IMR-90 (cell line): Measurements from ENCODE around the gene GJC3. TPM values are rescaled to one million over a fixed set of nuclear protein-coding genes. Genes with fewer than 3 reads are reported as not detected.
"Not testable (repeated sequence)": the region's sequence is repeated elsewhere in the genome, so short reads cannot be mapped to it uniquely, and the experiment has no call there.

Source experiments
- ATAC-seq: fragments of 200-7000 bp; cut with Tn5 transposase; 2 replicates; pipeline ENCODE4 v1.9.1; 2020; ENCODE audit warnings: low read depth, mild to moderate bottlenecking, moderate library complexity
- BruUV-seq: library from RNA; stranded (reverse); fragments of 400-500 nt; replicated peaks from 2 replicates; lab custom pipeline; 2021; lab: Mats Ljungman, UMichigan
- CTCF ChIA-PET: fragments of 300-600 bp; formaldehyde crosslinking; extraction: SDS; loops from one replicate; lab custom pipeline; 2021; ENCODE audit warnings: antibody characterized with exemption; lab: Yijun Ruan, JAX
- POLR2A ChIA-PET: fragments of 300-600 bp; sonication (Branson Sonifier 250); formaldehyde crosslinking; loops from one replicate; lab custom pipeline; 2022; ENCODE audit warnings: antibody characterized with exemption; ENCODE audit not compliant: unreplicated experiment; lab: Charles Lee
- DNase-seq: peaks from one replicate; pipeline ENCODE4 v3.0.0; 2013
- H2AFZ ChIP-seq: replicated peaks from 2 replicates; pipeline ENCODE3; 2013; ENCODE audit warnings: low read length, mild to moderate bottlenecking; ENCODE audit not compliant: poor library complexity
- H2AK5ac ChIP-seq: 2 replicates; pipeline ENCODE4 v1.6.1; 2013; ENCODE audit warnings: low read depth, low read length, inconsistent platforms
- H2AK9ac ChIP-seq: replicated peaks from 2 replicates; pipeline ENCODE3; 2013; ENCODE audit warnings: mild to moderate bottlenecking, low read depth, low read length, moderate library complexity; ENCODE audit not compliant: poor library complexity
- H2BK120ac ChIP-seq: 2 replicates; pipeline ENCODE4 v1.6.1; 2013; ENCODE audit warnings: low read depth, low read length, inconsistent platforms
- H2BK15ac ChIP-seq: 3 replicates; pipeline ENCODE4 v1.6.1; 2013; ENCODE audit warnings: low read depth, low read length, inconsistent platforms
- H2BK20ac ChIP-seq: 2 replicates; pipeline ENCODE4 v1.6.1; 2013; ENCODE audit warnings: low read depth, mild to moderate bottlenecking, inconsistent platforms, low read length, moderate library complexity
- H2BK5ac ChIP-seq: 2 replicates; pipeline ENCODE4 v1.6.1; 2013; ENCODE audit warnings: mild to moderate bottlenecking, low read depth, low read length, inconsistent platforms; ENCODE audit not compliant: poor library complexity, severe bottlenecking
- H3K14ac ChIP-seq: replicated peaks from 2 replicates; pipeline ENCODE4 v1.6.1; 2013; ENCODE audit warnings: low read depth, low read length, inconsistent platforms
- H3K18ac ChIP-seq: 2 replicates; pipeline ENCODE4 v1.6.1; 2013; ENCODE audit warnings: low read depth, low read length, control low read depth
- H3K23ac ChIP-seq: 2 replicates; pipeline ENCODE4 v1.6.1; 2013; ENCODE audit warnings: low read depth, low read length, inconsistent platforms
- H3K27ac ChIP-seq: 2 replicates; pipeline ENCODE4 v1.5.1; 2013; ENCODE audit warnings: mild to moderate bottlenecking, control low read depth, low read length; ENCODE audit not compliant: insufficient read depth
- H3K27me3 ChIP-seq: 2 replicates; pipeline ENCODE4 v1.6.1; 2013; ENCODE audit warnings: low read length; ENCODE audit not compliant: control insufficient read depth, insufficient read depth
- H3K36me3 ChIP-seq: 2 replicates; pipeline ENCODE4 v1.6.1; 2013; ENCODE audit warnings: low read length, mixed read lengths; ENCODE audit not compliant: control insufficient read depth, insufficient read depth
- H3K4ac ChIP-seq: 2 replicates; pipeline ENCODE4 v1.6.1; 2013; ENCODE audit warnings: low read depth, low read length, inconsistent platforms
- H3K4me1 ChIP-seq: 2 replicates; pipeline ENCODE4 v1.6.1; 2013; ENCODE audit warnings: low read length, mixed read lengths; ENCODE audit not compliant: control insufficient read depth, insufficient read depth
- H3K4me2 ChIP-seq: 2 replicates; pipeline ENCODE4 v1.6.1; 2013; ENCODE audit warnings: low read depth, mild to moderate bottlenecking, control low read depth, low read length, moderate library complexity
- H3K4me3 ChIP-seq: 2 replicates; pipeline ENCODE4 v1.5.1; 2013; ENCODE audit warnings: low read depth, mild to moderate bottlenecking, control low read depth, low read length, moderate library complexity; ENCODE audit not compliant: insufficient read depth
- H3K56ac ChIP-seq: 2 replicates; pipeline ENCODE4 v1.6.1; 2013; ENCODE audit warnings: low read length, inconsistent platforms; ENCODE audit not compliant: insufficient read depth; ENCODE audit errors: extremely low read depth
- H3K79me1 ChIP-seq, 2 experiments: 2 replicates each; pipeline ENCODE4 v1.6.1; 2013; ENCODE audit warnings: low read length in 2 of 2, inconsistent platforms in 1 of 2, low read depth in 1 of 2
- H3K9ac ChIP-seq: 2 replicates; pipeline ENCODE4 v1.6.1; 2013; ENCODE audit warnings: low read depth, low read length, control low read depth
- H3K9me1 ChIP-seq: 2 replicates; pipeline ENCODE4 v1.6.1; 2013; ENCODE audit warnings: low read length, inconsistent platforms; ENCODE audit not compliant: insufficient read depth
- H3K9me3 ChIP-seq: 2 replicates; pipeline ENCODE4 v1.6.1; 2013; ENCODE audit warnings: low read length; ENCODE audit not compliant: control insufficient read depth, insufficient read depth
- H4K20me1 ChIP-seq: 2 replicates; pipeline ENCODE4 v1.6.1; 2013; ENCODE audit warnings: low read length, inconsistent platforms; ENCODE audit not compliant: insufficient read depth
- H4K5ac ChIP-seq: 2 replicates; pipeline ENCODE4 v1.6.1; 2013; ENCODE audit warnings: mild to moderate bottlenecking, low read depth, low read length, control low read depth
- H4K8ac ChIP-seq, 2 experiments: 2 replicates each; pipeline ENCODE4 v1.6.1; 2013; ENCODE audit warnings: low read depth in 2 of 2, low read length in 2 of 2, control low read depth in 1 of 2, inconsistent platforms in 1 of 2
- H4K91ac ChIP-seq: 2 replicates; pipeline ENCODE4 v1.6.1; 2013; ENCODE audit warnings: low read depth, low read length, inconsistent platforms; ENCODE audit not compliant: insufficient read depth
- WGBS, 2 experiments: methylation state at CpG; one replicate each; pipeline versions ENCODE4 v1.1.5 to v1.1.7; 2013; ENCODE audit warnings: missing lambda C conversion rate in 2 of 2; ENCODE audit not compliant: insufficient read length in 1 of 2; ENCODE audit errors: extremely low coverage in 2 of 2; 5-methylcytosine and 5-hydroxymethylcytosine counted together
- dilution Hi-C: fragments of 300-500 bp; cut with HindIII; formaldehyde crosslinking; loops from one replicate; pipeline ENCODE4 v1.14.3; 2018; ENCODE audit warnings: low sequenced_read_pairs; ENCODE audit not compliant: unreplicated experiment
- in situ Hi-C: fragments of 300-500 bp; cut with MboI; formaldehyde crosslinking; loops from 3 replicates; pipeline ENCODE4 v1.14.3; 2019; ENCODE audit warnings: low sequenced_read_pairs, inconsistent platforms, mixed read lengths
- intact Hi-C: fragments of 100-400 bp; cut with micrococcal nuclease; formaldehyde crosslinking; loops from 2 replicates; pipeline ENCODE4 v1.10.0; 2022
- polyA plus RNA-seq, 3 experiments: library from polyadenylated mRNA; depleted of rRNA; stranded (reverse); fragments of >200 nt; gene quantifications; 2 replicates each; pipeline ENCODE4 v1.2.3, GENCODE V29; 2012; ENCODE audit warnings: low replicate concordance in 1 of 3
- total RNA-seq: library from RNA; depleted of rRNA; stranded (reverse); fragments of >200 nt; gene quantifications from 2 replicates; pipeline ENCODE4 v1.2.3, GENCODE V29; 2012

The GJC3 gene
- total and polyA plus RNA-seq, 2 of the 4 experiments (the other 2 are of a cell fraction) = not detected

- H4K91ac ChIP-seq, H3K14ac ChIP-seq, H4K8ac ChIP-seq, H3K23ac ChIP-seq, H3K4ac ChIP-seq, H2BK15ac ChIP-seq, H3K27me3 ChIP-seq, H3K9me1 ChIP-seq, H3K4me3 ChIP-seq, dilution Hi-C loops, H2AK5ac ChIP-seq, H3K9ac ChIP-seq, H3K4me1 ChIP-seq, H2BK120ac ChIP-seq, H2BK5ac ChIP-seq, in situ Hi-C loops, H3K36me3 ChIP-seq, ATAC-seq, H2AK9ac ChIP-seq, H3K27ac ChIP-seq, H2BK20ac ChIP-seq, H3K79me1 ChIP-seq, H3K18ac ChIP-seq, H3K9me3 ChIP-seq, H4K5ac ChIP-seq, H3K56ac ChIP-seq, DNase-seq, BruUV-seq, H3K4me2 ChIP-seq, POLR2A ChIA-PET, H2AFZ ChIP-seq, H4K20me1 ChIP-seq, CTCF ChIA-PET: not testable (repeated sequence)
- WGBS, 2 experiments = no CpG with 5 or more reads among the region's 2 CpGs
- intact Hi-C loops = loop anchor here (10.0 kb wide), 1 partner anchor 256 kb away; no protein-coding TSS in a partner anchor
Measured at GRCh38 chr7:99890348-99890747, 39.1 kb downstream of the GJC3 start.

- H3K23ac ChIP-seq, H3K27me3 ChIP-seq, H3K9me1 ChIP-seq, H3K79me1 ChIP-seq, BruUV-seq, H3K56ac ChIP-seq, H2BK5ac ChIP-seq, H3K18ac ChIP-seq, H2AFZ ChIP-seq, CTCF ChIA-PET, H3K9ac ChIP-seq, H4K91ac ChIP-seq, H3K4me1 ChIP-seq, dilution Hi-C loops, H2AK9ac ChIP-seq, DNase-seq, H4K20me1 ChIP-seq, H3K4me3 ChIP-seq, H3K36me3 ChIP-seq, H3K27ac ChIP-seq, intact Hi-C loops, H3K14ac ChIP-seq, H2BK120ac ChIP-seq, H2BK15ac ChIP-seq, H3K4me2 ChIP-seq, ATAC-seq, H2AK5ac ChIP-seq, in situ Hi-C loops, H3K9me3 ChIP-seq, POLR2A ChIA-PET, H4K5ac ChIP-seq, H4K8ac ChIP-seq, H2BK20ac ChIP-seq, H3K4ac ChIP-seq: not testable (repeated sequence)
- WGBS, 2 experiments = no CpG with 5 or more reads among the region's 29 CpGs
Measured at GRCh38 chr7:99888366-99888765, 41.1 kb downstream of the GJC3 start.
